PFSK-1 (cell line): ENCODE data around the gene RPF1.

Source experiments
- FOXP2 ChIP-seq: optimal IDR thresholded peaks from 2 replicates; pipeline ENCODE3; 2011; ENCODE audit warnings: borderline replicate concordance, control low read depth, inconsistent platforms; ENCODE audit not compliant: insufficient read depth; ENCODE audit errors: extremely low read length, extremely low read depth
- POLR2AphosphoS5 ChIP-seq: IDR thresholded peaks from 2 replicates; pipeline ENCODE4 v1.6.1; 2012; ENCODE audit warnings: low read depth, mild to moderate bottlenecking, control low read depth, low read length, moderate library complexity
- REST ChIP-seq, 2 experiments: IDR thresholded peaks; 2 replicates each; pipeline versions ENCODE4 v1.6.1 to v1.8.0; 2011 to 2012; ENCODE audit warnings: low read depth in 2 of 2, low read length in 2 of 2, control low read depth in 1 of 2, inconsistent platforms in 1 of 2, mild to moderate bottlenecking in 1 of 2, moderate library complexity in 1 of 2; ENCODE audit not compliant: insufficient read depth in 1 of 2
- SIN3A ChIP-seq: IDR thresholded peaks from 2 replicates; pipeline ENCODE4 v1.6.1; 2012; ENCODE audit warnings: mild to moderate bottlenecking, low read length, moderate library complexity, borderline replicate concordance; ENCODE audit not compliant: insufficient read depth
- TAF1 ChIP-seq: IDR thresholded peaks from 2 replicates; pipeline ENCODE4 v1.6.1; 2012; ENCODE audit warnings: low read length, control low read depth, borderline replicate concordance; ENCODE audit not compliant: insufficient read depth

Gene RPF1

DNA sequence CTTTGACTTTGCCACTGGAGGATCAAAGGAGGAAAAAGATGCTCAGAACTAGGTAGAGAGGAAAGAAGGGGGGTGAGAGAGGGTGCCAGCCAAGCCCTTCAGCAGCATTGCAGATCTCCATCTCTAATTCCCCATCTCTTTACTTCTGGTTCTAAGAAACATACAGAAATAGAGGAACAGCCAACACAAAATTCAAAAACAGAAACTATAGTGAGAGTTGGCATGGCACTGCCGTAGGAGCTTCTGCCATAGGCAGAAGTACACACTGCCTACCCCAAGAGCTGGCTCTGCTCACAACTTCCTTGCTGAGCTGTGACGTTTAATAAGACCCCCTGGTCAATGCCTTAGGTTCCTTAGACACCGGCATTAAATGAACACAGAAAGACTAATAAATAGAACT is 26.6 kb upstream of the RPF1 start:
- no peak for TF ChIP-seq TAF1
- TF ChIP-seq POLR2AphosphoS5 = no peak
- TF ChIP-seq REST (IDR thresholded peaks at IDR 0.05; ENCODE audit: insufficient read depth in 1 of 2, low read depth in 2 of 2, low read length in 2 of 2) = no peak
- no peak for TF ChIP-seq SIN3A
- TF ChIP-seq FOXP2 = no peak

- TF ChIP-seq POLR2AphosphoS5 (no peak), SIN3A (no peak), FOXP2 (no peak)
Measured at GRCh38 chr1:84462118-84462517, 16.9 kb upstream of the RPF1 start.

DNA sequence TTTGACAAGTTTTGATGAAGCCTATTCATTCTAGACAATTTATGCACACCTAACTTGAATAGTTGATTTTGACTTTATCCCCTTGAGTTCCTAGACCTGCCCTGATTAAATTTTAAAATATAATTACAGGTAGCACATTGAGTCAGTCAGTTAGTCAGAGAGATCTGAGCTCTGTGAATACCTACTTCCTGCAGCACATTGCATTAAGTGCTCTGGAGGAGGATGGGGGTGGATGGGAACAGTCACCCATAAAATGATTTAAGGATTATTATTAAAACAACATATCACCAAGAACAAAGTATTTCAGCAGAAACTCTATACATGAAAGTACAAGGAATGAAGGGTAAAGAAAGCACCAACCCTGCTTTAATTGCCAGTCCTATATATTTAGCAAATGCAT is 11.8 kb upstream of the RPF1 start:
- TF ChIP-seq REST (IDR thresholded peaks at IDR 0.05; ENCODE audit: insufficient read depth in 1 of 2, low read depth in 2 of 2, low read length in 2 of 2) (no peak), SIN3A (no peak), FOXP2 (no peak), POLR2AphosphoS5 (no peak), TAF1 (no peak)

DNA sequence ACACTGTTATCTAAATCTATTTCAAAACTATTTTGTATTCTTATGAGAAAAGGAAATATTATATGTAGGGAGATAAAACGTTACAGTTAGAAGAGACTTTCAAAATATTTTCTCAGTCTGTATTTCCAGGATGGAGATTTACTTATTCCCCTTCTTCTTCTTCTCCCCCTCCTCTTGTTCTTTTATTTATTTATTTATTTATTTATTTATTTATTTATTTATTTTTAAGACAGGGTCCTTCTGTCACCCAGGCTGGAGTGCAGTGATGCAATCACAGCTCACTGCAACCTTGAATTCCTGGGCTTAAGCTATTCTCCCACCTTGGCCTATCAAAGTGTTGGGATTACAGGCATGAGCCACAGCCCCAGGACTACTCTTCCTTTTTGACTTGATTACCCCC is 2.8 kb upstream of the RPF1 start:
- TF ChIP-seq FOXP2 (no peak), SIN3A (no peak), REST (IDR thresholded peaks at IDR 0.05; ENCODE audit: insufficient read depth in 1 of 2, low read depth in 2 of 2, low read length in 2 of 2) (no peak), TAF1 (no peak), POLR2AphosphoS5 (no peak)

GRCh38 chr1:84479998-84480397 is 932 bp downstream of the RPF1 start:
- TF ChIP-seq SIN3A = no peak
- TF ChIP-seq TAF1 = no peak
- no peak for TF ChIP-seq REST (IDR thresholded peaks at IDR 0.05; ENCODE audit: insufficient read depth in 1 of 2, low read depth in 2 of 2, low read length in 2 of 2)
- no peak for TF ChIP-seq POLR2AphosphoS5
- no peak for TF ChIP-seq FOXP2
